Cerebellar cortex (tissue), 1 donor: ENCODE data around the gene RERE.

ENCODE experiments used
- DNase-seq: peaks from one replicate; pipeline ENCODE4 v3.0.0-alpha.2; 2015; ENCODE audit warnings: low spot score

Gene RERE

DNA sequence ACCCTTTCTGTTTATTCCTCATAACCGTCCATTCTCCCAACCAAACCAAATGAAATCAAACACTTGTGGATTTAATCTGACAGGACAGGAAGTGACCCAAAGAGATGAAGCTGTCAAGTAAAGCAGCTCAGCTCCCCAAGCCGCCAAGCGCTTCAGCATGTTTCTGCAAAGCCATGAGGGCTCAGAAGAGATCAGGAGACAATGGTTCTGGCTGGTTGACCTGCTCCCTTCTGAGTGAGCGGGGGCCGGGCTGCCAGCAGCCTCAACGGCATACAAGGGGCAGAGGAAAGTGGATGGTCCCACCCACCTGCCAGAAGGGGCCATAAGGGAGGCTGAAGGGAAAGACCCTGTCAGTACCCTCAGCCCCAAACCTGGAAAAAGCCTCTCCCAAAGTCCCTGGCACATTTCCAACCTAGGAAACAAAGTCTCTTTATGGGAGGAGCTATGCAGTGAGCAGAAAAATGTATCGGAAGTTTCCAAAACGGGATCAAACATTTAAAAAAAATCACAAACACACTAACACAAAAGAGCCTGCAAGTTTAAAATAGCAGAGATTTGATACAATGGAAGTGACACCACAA lies 454.2 kb downstream of the RERE start:
- no peak for DNase-seq

DNA sequence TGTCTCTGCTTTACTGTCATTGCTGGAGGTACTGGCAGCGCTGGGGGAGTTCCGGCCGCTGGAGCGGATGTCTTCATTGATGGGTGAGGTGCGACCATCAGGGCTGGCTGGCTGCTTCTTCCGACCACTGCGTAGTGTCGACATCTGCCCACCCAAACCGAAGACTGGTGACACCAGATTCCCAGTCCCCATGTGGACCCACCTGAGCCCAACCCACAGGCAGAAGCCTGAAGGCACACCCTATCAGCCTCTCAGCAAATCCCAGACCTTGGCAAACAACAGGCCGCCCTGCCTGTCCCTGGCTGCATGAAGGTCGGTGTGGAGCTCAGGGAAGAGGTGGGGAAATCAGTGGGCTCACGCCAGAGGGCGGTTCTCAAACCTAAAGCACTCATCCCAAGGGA lies 454.7 kb downstream of the RERE start:
- no peak for DNase-seq

DNA sequence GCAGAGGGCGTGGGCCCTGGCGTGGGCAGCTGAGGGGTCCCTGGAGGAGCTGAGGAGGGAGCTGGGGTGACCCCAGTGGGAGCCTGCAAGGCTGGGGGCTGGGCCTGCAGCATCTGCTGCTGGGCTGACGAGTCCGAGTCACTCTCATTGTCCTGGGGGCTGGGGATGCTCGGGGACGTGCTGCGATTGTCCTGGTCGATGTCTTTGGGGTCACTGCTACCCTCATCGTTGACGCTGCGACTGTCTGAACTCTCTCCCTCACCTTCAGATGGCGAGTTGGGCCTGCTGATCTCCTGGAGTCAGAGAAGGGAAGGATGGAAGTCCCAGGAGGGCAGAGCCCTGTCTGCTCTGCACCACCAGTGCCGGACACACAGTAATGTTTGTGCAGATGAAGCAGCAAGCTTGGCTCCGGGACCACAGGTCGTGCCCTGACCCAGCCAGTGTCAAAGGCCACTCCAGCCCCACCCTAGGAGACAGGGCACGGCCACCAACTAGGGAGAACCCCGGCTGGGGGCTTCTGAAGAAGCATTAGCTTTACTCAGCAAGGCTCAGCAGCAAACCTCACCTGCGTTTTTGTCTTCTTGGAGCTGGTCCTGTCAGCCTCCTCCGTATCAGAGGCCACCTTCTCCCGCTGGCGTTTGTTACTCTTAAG lies 456.1 kb downstream of the RERE start:
- no peak for DNase-seq

DNA sequence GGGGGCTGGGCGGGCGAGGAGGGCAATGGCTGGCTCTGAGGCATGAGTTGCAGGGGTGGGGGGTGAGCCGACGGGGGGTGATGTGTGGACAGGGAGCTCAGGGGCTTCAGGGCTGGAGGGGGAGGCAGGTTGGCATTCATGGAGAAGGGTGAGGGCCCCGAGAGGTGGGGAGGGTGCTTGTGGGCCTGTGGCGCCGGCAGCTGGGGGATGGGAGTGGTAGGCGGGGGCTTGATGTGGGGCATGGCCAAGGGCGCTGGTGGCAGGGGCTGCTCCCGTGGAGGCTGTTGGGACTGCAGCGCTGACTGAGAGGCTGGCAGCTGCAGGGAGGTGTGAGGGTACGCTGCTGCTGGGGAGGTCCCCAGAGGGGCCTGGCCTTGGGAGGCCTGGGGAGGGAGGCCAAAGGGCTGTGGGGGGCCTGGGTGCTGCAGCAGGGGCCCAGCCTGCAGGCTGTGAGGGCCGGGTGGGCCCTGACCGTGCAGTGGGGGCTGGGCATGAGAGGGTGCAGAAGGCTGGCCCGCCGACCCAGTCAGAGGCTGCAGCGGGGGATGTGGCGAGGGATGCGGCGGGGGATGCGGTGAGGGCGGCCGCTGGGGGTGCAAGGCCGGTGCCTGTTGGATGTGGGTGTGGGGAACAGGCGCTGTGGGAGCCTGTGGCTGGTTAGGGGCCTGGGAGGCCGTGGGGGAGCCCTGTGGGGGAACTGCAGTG lies 456.8 kb downstream of the RERE start:
- DNase-seq = no peak

DNA sequence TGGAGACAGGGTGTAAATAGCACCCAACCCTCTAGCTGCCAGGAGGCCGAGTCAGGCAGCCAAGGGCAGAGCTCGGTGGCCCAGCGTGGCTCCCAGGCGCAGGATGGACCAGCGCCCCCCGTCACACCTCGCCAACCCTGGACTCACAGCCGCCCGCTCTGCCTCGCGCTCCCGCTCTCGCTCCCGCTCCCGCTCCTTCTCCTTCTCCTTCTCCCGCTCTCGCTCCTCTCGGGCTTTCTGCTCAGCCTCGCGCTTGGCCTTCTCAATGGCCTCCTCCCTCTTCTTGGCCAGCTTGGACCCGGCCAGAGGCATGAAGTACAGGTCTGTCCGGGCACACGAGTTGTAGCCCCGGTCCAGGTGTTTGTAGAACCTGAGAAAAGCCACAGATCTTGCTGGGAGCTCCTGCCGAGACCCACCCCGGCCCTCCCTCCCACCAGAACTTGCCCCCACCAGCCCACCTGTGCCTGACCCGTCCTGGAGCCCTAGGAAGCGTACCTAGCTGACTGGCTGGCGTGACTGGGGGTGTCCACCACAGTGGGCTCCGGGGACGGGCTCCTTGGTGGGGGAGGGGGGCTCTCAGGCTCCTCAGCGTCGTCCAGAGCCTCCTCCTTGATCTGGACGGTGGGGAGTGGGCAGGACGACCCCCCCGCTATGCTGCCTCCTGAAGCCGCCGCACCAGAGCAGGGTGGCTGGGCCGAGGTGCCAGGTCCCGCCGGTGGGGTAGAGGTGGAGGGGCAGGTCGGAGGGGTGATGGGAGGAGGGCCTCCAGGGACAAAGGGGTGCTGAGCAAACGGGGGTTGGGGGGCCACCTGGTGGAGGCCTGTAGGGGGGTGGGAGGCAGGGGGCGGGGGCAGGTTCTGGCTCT lies 457.6 kb downstream of the RERE start:
- DNase-seq = no peak

DNA sequence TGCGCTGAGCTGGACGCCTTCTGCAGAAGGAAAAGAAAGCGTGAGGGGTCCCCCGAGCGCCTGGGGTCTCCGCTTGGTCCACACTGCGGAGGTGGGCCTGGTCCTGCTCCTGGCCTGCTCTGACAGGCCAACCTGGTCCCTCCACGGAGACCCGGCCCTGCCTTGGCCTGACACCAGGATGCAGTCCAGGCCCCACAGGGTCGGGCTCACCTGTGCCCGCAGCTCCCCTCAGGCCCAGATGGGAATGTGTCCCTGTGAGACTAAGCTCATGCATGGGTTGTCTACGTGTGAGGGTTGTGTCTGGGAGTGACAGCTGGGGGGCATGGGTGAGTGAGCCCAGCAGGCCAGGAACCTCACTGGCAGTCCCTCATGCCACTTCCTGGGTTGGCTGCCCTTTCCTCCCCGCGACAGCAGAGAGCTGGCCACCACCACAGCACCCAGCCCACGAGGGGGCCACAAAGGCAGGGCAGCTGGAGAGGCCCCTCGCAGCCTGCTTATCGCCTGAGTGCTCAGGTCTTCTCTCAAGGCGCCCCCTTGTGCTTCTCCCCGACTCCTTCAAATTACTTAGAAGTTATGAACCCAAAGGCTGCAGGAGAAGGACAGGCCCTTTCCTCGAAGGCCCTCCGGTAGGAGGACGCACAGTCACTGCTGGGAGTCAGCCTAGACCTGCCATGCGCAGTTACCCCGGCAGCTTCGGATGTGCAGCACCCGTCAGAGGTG lies 458.4 kb downstream of the RERE start:
- no peak for DNase-seq

DNA sequence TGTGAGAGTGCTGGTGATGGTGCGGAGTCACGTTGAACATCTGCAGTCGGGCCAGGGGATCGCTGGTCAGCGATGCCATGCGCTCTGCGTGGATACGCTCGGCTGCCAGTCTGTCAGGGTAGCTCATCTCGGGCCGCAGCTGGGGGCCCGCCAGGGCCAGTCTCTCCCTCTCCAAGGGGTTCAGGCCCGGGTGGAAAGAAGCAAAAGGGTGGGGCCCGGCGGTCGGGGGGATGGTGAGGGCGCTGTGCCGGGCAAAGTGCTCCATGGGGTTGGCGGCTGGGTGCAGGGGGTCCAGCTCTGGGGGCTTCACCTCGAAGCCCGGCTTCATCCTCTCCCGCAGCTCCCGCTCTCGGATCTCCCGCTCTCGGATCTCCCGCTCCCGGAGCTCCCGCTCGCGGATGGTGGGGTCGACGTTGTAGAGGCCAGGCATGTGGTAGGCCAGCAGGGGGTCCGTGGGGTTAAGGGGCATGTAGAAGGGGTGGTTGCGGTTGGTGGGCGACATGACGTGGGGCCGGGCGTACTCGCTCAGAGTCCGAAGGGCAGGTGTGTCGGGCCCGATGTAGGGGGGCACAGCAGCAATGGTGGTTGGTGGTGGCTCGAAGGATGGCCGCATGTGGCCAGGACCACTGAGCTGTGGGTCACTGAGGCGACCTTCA lies 459.1 kb downstream of the RERE start:
- no peak for DNase-seq

DNA sequence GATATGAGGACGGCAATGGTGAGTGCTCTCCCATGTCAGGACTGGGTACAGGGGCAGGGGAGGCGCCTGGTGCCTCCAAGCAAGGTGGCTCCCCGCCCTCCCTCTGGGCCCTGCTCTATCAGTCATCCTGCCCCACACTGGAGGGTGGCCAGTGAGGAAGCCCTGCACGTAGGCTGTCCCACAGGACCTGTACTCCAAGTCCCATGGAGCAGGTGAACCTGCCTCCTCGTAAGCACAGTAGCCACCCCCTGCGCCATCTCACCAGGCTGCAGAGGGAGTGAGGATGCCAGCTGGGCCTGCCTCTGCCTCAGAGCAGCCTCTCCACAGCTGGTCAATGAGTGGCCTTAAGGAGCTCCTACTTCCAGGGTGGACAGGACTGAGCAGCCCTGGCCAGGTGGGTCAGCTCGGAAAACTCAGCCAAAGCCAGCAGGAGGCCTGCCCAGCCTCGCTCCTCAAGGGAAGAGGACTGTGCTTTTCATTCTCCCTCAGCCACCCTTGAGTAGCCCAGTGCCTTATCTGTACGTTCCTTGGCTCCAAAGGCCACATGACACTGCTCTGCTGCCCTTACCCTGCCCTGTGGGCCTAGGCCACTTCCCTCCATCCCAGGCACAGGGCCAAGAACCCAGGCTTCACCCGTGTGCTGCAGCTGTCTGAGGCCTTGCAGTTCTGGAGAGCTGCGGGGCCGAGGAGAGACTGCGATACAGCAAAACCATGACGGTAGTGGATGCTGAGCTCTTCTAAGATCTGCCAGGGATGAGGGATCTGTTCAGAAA lies 459.9 kb downstream of the RERE start:
- no peak for DNase-seq

DNA sequence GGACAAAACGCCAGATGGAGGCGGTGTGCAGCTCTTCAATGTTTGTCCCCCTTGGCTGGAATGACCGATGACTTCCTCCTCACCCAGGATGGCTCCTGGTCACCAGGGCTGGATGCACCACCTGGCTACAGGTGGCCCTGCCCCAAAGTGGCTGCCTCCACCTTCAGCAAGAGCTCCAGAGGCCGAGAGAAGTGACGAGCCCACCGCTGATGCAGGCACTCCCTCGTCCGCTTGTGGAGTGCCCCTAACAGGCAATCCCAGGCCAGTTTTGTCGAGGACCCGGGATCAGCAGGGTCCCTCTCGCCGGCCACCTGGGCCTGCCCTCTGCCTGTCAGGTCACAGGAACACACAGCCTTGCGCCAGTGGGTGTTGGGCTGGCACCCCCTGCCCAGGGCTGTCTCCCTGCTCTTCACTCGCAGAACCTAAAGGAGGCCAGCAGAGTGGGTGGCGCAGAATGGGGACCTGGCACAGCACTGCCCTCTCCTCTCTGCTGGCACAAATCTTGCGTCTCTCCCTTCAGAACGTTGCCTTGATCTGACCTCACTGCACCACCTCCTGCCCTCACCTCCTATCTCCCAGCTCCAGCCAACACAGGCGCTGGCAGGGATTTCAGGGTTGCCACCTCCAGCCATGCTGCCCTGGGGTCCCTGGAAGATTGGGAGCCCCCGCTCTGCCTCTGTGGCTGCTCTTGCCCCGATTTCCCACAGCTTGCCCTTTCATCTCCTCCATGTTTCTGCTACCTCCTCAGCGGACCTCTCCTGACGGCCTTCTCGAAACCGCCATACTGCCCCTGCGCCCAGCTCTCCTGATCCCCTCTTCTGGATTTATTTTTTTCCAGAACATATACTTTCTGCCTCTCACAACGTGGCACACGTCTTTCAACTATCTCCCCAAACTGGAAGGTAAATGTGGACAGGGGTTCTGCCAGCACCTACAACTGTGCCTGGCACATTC lies 460.9 kb downstream of the RERE start:
- DNase-seq = no peak

DNA sequence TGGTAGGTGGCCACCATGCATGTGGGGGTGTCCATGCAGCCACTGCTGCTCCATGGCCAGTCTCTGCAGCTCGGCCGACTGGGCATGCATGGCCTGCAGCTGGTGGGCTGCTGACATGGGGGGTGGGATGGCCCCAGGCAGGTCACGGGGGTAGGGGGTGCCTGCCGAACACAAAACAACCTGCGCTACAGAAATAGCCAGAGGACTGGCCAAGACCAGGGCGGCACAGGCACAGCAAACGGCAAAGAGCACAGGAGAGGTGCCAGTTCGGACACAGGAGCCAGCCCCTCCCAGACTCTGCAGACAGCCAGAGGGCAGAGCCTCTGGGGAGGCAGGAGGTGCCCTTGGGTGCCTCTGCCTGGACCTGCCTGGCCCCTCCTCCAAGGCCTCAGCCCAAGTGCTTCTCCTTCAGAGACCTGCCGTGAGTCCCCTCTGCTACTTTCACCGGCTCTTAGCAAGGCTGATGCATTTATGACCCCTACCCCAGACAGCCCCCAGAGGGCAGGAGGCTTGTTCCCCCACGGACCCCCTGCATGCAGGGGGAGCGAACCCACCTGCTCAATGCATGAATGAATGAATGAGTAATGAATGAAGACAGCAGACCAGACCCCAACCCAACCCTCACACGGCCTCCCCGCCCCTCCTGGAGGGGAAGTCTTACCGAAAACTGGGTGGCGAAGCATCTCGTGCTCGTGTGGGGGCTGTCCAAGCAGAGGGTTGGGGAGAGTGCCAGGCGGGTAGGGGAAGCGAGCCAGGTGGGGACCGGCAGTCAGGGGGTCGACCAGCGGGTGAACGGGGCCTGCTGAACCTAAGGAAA lies 461.8 kb downstream of the RERE start:
- DNase-seq = no peak

DNA sequence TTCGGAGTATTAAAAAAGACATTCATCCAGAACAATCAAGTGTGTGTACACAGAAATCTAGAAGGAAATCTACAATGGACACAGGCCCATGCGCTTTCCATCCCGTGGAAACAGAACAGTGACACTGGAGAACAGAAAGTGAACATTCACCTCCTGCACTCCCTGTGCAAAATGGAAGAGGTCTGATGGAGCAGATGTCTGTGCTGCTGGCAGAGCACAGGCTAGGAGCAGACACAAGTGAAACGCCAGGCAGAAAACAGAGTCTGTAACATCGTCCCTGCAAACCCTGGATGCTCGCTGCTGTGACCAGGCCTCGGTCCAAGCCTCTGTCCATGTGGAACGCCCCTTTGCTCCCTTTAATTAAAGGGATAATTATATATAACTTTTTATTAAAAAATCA lies 463.4 kb downstream of the RERE start:
- peak; percentile 51 for DNase-seq

DNA sequence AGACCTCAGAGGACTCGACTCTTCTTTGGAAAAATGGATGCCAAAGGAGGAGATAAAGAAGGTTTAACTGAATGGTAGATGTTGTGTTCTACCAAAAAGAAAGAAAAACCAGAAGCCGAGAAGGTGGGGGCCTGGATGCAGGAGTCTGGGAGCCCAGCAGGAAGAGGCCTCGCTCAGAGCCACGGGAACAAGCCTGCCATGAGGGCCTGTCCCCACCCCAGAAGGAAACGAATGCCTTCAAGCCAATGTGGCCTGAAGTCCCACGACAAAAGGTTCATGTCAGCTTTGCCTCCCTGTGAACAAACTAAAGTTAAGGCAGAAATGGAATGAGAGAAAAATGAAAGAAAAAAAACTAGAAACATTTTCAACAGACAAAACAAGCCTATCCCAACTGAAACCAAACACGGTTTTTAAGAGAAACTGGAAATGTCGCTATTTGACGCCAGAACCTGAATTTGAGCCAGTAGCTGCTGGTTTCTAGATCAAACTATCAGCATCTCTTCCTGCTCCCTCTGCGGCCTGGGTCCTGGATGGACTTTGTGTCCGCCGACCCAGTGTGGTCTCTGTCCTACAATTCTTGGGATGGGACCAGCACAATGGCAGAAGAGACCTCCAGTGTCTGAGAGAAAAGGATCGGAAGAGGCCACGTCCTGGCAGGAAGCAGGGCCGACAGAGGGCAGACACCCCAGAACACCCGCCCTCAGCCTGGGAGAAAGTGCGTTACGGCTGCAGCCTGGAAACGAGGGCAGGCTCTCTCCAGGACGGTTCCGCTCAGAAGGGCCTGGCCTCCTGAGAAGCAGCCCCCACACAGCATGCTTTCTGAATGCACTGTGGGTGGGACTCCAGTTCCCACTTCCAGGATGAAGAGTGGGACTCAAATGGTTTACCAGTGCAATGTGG lies 464.3 kb downstream of the RERE start:
- no peak for DNase-seq

DNA sequence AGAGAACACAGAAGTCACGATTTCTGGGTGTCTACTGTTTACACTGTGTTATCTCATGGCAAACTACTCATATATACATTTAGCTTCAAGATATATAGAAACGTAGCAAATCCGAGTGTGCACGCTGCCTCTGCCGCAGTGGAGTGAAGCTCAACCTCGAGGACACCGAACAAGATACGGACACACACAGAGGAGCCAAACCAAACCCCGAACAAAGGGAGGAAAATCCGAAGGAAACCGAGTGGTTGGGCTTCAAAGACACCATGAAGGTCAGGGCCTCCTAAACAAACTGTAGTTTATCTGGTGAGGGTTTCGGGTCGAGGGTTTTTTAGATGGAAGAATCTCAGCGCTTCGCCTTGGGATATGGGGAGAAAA lies 465.0 kb downstream of the RERE start:
- DNase-seq = no peak

DNA sequence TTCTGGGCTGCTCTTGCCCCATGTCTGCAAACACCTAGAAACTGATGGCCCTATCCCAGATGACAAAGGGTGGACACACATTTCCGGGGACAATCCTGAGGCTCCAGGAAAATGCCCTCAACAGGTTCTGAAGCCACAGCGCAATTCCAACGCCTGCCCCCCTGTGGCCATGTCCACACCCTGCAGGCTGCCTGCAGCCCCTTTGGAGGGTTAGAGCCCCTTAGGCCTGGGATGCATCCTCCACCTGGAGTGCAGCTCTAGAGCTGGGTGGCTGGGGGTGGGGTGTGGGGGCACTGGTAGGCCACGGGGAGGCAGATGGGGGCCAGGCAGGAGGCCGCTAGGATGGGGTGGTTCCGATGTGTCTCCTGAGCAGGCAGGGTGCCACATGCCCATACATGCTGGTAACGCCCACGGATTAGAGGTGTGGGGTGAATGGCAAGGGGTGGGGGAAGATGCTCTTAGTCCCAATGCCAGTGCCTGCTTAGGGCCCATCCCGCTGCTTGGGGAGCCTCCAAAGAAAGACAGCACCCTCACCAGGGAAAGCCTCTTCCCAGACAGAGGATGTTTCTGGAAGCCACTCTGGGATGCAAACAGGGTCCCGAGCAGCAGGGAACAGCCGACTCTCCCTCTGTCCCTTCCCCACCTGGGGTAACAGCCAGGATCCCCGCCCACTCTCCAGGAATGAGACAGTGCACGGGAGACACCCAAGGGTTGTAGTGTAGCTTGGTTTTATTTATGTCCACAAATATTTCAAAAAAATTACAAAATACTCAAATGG lies 465.6 kb downstream of the RERE start:
- peak; percentile 45 for DNase-seq

DNA sequence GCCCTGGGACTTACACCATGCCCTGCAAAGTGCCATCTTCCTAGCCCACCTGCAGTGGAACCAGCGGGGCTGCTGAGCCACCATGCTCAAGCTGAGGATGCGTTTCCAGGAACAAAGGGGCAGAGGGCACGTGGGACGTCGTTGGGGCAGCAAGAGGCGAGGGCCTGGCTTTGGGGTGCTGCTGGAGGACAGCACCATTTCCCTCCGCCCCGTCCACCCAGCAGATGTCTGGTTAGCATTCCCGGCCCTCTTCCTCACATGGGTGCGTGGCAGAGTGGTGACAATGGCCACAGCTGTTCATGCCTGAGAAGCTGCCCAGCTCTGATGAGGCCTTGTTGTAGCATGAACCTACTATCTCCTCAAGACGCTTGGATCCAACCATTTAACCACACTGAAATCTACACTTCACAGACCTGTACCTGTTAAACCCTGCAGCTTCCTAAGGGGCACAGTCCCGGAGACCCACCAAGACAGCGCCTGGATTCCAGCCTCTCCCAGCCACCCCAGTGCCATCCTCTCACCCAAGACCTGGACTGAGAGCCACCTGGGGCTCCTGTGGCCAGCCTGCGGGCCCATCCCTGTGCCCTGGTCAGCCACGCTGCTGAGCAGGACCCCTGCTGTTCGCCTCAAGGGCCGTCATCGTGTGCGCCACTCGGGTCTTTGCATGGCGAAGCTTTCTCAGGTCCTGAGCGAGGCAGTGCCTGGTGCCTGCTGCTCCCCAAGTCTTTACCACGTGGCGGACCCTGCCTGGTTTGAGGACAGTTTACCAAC lies 466.3 kb downstream of the RERE start:
- DNase-seq = no peak

DNA sequence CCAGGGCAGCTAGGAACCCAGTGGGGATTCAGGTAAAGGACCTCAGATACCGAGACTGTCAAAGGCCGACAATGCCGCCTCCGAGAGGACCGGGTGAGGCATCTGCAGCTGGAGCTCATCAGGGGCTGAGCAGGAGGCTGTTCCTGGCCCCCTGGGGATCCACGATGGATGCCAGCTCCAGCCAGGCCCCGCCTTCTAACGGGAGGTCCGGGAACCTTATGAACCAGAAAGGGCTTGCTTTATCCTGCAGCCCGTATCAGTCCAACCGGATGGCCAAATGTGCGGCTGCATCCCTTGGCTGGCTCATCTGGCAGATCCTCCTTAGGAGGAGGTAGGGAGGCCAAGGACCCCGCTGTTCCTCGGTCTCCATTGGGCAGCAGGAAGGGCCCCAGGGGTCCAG lies 467.5 kb downstream of the RERE start:
- DNase-seq = no peak
